ENCODE measurements around the gene SLC47A2.

SLC47A2 gene

GRCh38 chr17:19664821-19665181 is 51.6 kb downstream of the SLC47A2 start:
- Mint-ChIP-seq H3K27me3 (no peaks in the 10 kb centered on the region), H3K4me3 (no peak overlapping the region), H3K36me3 (ENCODE audit: low read depth) (peaks cover 68% of the 10 kb centered on the region), H3K4me1 (ENCODE audit: low read depth) (no peaks in the 10 kb centered on the region), H3K9me3 (no peaks in the 10 kb centered on the region), H3K27ac (no peak overlapping the region)
- intact Hi-C loops (cut with micrococcal nuclease) = no loop called here

- peaks cover 68% of the 10 kb centered on the region for H3K36me3 Mint-ChIP-seq (ENCODE audit: low read depth)
Measured at GRCh38 chr17:19664136-19664820, 52.1 kb downstream of the SLC47A2 start.

GRCh38 chr17:19663097-19663496 is 53.3 kb downstream of the SLC47A2 start:
- H3K27ac Mint-ChIP-seq = no peak overlapping the region
- intact Hi-C loops (cut with micrococcal nuclease) = no loop called here
- H3K4me3 Mint-ChIP-seq = no peak overlapping the region
- H3K36me3 Mint-ChIP-seq (ENCODE audit: low read depth) = peaks cover 73% of the 10 kb centered on the region
- H3K27me3 Mint-ChIP-seq = no peaks in the 10 kb centered on the region
- no peaks in the 10 kb centered on the region for H3K4me1 Mint-ChIP-seq (ENCODE audit: low read depth)
- H3K9me3 Mint-ChIP-seq = no peaks in the 10 kb centered on the region

More at GRCh38 chr17:19664136-19664820, 52.1 kb downstream of the SLC47A2 start:
- Mint-ChIP-seq H3K27me3 (no peaks in the 10 kb centered on the region), H3K27ac (no peak overlapping the region), H3K4me3 (no peak overlapping the region), H3K4me1 (ENCODE audit: low read depth) (no peaks in the 10 kb centered on the region), H3K9me3 (no peaks in the 10 kb centered on the region)
- intact Hi-C loops (cut with micrococcal nuclease) = no loop called here

DNA sequence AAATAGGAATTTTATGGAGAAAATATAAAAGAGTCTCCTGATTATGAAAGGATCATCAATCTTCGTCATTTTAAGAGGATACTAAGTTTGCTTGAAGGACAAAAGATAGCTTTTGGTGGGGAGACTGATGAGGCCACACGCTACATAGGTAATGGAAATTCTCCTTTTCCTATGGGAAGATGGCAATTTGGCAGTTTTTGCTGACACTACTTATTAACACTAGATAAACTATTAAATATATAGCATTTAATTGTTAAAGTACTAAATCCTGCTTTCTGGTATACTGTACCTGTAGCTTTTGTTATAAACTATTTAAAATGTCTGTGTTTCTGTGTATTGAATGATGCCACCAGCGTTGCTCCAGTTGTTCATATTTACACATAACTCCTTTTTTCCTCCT is 55.3 kb downstream of the SLC47A2 start:
- no peak overlapping the region for H3K4me3 Mint-ChIP-seq
- intact Hi-C loops (cut with micrococcal nuclease) = no loop called here
- peaks cover 91% of the 10 kb centered on the region for H3K36me3 Mint-ChIP-seq (ENCODE audit: low read depth)
- no peaks in the 10 kb centered on the region for H3K27me3 Mint-ChIP-seq
- no peak overlapping the region for H3K27ac Mint-ChIP-seq
- H3K4me1 Mint-ChIP-seq (ENCODE audit: low read depth) = no peaks in the 10 kb centered on the region
- no peaks in the 10 kb centered on the region for H3K9me3 Mint-ChIP-seq

DNA sequence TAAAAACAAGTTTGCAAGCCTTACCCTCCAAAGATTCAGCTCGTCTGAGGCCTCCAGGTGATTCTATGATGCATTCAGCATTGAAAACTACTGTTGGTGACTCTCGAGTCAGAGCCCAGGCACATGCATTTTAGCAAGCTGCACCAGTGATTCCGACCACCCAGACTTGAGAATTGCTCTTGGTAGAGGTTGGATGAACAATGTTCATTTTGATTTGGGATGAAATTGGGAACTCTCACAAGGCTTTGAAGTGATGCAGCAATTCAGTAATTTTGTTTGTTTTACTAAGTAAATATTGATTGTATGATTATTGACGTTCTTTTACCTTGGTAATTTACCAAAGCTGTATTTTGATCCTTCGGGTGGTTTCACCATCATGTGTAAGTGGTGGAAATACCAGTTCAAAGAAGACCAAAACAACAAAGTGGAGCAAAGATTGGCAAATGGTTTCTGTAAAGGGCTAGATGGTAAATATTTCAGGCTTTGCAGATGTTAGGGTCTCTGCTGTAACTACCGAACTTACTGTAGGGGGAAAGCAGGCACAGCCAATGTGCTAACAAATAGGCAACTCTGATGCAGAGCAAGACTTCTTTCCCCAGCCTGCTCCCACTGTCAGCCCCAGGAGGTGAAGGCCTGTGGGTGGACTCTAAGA is 56.0 kb downstream of the SLC47A2 start:
- Mint-ChIP-seq H3K27ac (no peak overlapping the region), H3K36me3 (ENCODE audit: low read depth) (peaks cover 91% of the 10 kb centered on the region), H3K9me3 (no peaks in the 10 kb centered on the region), H3K4me3 (no peak overlapping the region), H3K27me3 (no peaks in the 10 kb centered on the region), H3K4me1 (ENCODE audit: low read depth) (no peaks in the 10 kb centered on the region)
- intact Hi-C loops (cut with micrococcal nuclease) = no loop called here

DNA sequence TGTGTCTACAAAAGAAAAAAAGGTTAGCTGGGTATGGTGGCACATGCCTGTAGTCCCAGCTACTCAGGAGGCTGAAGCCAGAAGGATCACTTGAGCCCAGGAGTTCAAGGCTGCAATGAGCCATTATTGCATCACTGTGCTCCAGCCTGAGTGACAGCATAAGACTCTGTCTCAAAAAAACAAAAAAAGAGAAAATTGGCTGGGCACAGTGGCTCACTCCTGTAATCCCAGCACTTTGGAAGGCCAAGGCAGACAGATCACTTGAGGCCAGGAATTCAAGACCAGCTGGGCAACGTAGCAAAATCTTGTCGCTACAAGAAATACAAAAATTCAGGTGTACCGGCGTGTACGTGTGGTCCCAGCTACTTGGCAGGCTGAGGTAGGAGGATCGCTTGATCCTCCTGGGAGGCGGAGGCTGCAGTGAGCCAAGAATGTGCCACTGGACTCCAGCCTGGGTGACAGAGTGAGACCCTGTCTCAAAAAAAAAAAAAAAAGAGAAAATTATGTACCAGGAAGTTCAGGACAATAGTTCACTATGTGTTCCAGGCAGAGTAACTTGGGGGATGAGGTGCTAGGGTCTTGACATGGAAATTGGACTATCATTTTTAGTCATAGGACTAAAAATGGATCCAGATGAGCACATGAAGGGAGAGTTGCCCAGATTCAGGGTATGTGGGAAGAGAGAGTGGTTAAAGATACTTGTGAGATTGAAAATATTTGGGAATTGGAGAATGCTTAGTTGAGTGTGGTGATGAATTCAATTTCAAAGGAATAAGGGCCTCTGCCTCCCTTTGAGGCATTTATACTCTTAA is 56.8 kb downstream of the SLC47A2 start:
- intact Hi-C loops (cut with micrococcal nuclease) = no loop called here
- Mint-ChIP-seq H3K4me1 (ENCODE audit: low read depth) (no peaks in the 10 kb centered on the region), H3K27me3 (no peaks in the 10 kb centered on the region), H3K9me3 (no peaks in the 10 kb centered on the region), H3K4me3 (no peak overlapping the region), H3K27ac (no peak overlapping the region), H3K36me3 (ENCODE audit: low read depth) (peaks cover 91% of the 10 kb centered on the region)

- Mint-ChIP-seq H3K27ac (no peak overlapping the region), H3K4me1 (ENCODE audit: low read depth) (peaks cover 3% of the 10 kb centered on the region)
- intact Hi-C loops (cut with micrococcal nuclease) = no loop called here
Measured at GRCh38 chr17:19656851-19657581, 59.4 kb downstream of the SLC47A2 start.

DNA sequence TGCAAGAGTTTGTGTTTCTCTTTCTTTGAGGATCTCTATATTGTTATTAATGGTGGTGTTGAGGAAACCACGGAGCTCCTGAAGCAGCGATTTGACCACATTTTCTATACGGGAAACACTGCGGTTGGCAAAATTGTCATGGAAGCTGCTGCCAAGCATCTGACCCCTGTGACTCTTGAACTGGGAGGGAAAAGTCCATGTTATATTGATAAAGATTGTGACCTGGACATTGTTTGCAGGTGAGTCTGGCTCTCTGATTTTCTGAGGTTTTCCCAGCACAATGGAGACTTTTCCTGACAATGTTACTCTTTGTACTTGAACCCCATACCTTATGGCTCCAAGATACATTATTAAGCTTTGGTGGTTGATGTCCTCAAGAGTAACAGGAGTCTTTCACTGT is 60.0 kb downstream of the SLC47A2 start:
- intact Hi-C loops (cut with micrococcal nuclease) = no loop called here
- Mint-ChIP-seq H3K36me3 (ENCODE audit: low read depth) (peaks cover 94% of the 10 kb centered on the region), H3K4me3 (no peak overlapping the region)

More at GRCh38 chr17:19656851-19657581, 59.4 kb downstream of the SLC47A2 start:
- Mint-ChIP-seq H3K9me3 (peaks cover 7% of the 10 kb centered on the region), H3K4me3 (no peak overlapping the region), H3K27me3 (no peaks in the 10 kb centered on the region), H3K36me3 (ENCODE audit: low read depth) (peaks cover 92% of the 10 kb centered on the region)

DNA sequence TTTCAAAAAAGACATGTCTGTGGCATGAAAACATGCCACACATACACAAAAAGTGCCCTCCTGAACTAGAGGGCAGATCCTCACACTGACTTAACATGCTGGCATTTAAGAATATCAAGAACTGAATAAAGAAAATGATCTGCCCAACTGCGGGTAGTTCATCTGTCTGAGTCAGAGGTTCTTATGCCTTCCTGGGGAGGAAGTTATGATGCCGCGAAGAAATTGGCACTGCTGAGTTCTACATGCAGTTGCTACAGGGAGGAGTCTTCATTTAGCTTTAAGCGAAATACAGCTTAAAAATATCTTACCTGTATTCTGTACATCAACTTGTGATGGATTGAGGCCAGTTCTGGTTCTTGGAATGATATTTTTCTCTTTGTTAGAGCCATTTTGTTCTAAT is 61.5 kb downstream of the SLC47A2 start:
- Mint-ChIP-seq H3K36me3 (ENCODE audit: low read depth) (peaks cover 83% of the 10 kb centered on the region), H3K4me3 (no peak overlapping the region), H3K4me1 (ENCODE audit: low read depth) (peaks cover 23% of the 10 kb centered on the region), H3K27ac (no peak overlapping the region), H3K9me3 (peaks cover 7% of the 10 kb centered on the region), H3K27me3 (no peaks in the 10 kb centered on the region)
- intact Hi-C loops (cut with micrococcal nuclease) = no loop called here

More for the DNA sequence above, 60.0 kb downstream of the SLC47A2 start:
- Mint-ChIP-seq H3K4me1 (ENCODE audit: low read depth) (peaks cover 9% of the 10 kb centered on the region), H3K9me3 (peaks cover 7% of the 10 kb centered on the region), H3K27ac (no peak overlapping the region), H3K27me3 (no peaks in the 10 kb centered on the region)

GRCh38 chr17:19654342-19654886 is 62.0 kb downstream of the SLC47A2 start:
- H3K9me3 Mint-ChIP-seq = peaks cover 7% of the 10 kb centered on the region
- H3K27ac Mint-ChIP-seq = no peak overlapping the region
- H3K36me3 Mint-ChIP-seq (ENCODE audit: low read depth) = peaks cover 78% of the 10 kb centered on the region
- no peak overlapping the region for H3K4me3 Mint-ChIP-seq
- H3K4me1 Mint-ChIP-seq (ENCODE audit: low read depth) = peaks cover 28% of the 10 kb centered on the region
- no peaks in the 10 kb centered on the region for H3K27me3 Mint-ChIP-seq
- intact Hi-C loops (cut with micrococcal nuclease) = no loop called here

- Mint-ChIP-seq H3K4me3 (no peak overlapping the region), H3K4me1 (ENCODE audit: low read depth) (peaks cover 39% of the 10 kb centered on the region), H3K36me3 (ENCODE audit: low read depth) (peaks cover 73% of the 10 kb centered on the region), H3K27me3 (no peaks in the 10 kb centered on the region), H3K9me3 (peaks cover 7% of the 10 kb centered on the region), H3K27ac (no peak overlapping the region)
- intact Hi-C loops (cut with micrococcal nuclease) = no loop called here
Measured at GRCh38 chr17:19652595-19652994, 63.8 kb downstream of the SLC47A2 start.

- Mint-ChIP-seq H3K27me3 (no peaks in the 10 kb centered on the region), H3K36me3 (ENCODE audit: low read depth) (peaks cover 64% of the 10 kb centered on the region), H3K4me1 (ENCODE audit: low read depth) (peaks cover 47% of the 10 kb centered on the region), H3K9me3 (peaks cover 7% of the 10 kb centered on the region), H3K4me3 (no peak overlapping the region), H3K27ac (no peak overlapping the region)
- intact Hi-C loops (cut with micrococcal nuclease) = no loop called here
Measured at GRCh38 chr17:19651451-19652238, 64.7 kb downstream of the SLC47A2 start.

DNA sequence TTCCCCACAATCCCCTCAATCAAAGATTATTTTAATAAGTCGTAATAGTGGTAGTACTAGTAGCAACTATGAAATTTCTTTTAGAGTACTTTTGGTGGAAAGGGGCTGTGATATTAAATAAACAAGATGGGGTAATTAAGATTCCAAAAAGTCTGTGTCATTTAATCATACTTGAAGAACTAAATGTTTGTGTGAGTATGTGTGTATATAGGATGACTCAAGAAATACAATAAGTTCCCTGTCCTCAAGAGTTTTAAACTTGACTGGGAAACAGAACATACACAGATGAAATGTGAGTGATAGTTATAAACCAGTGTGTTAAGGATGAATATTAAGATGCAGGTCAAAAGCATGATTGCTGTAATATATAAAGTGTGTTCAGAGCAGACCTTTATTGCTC is 65.6 kb downstream of the SLC47A2 start:
- H3K27ac Mint-ChIP-seq = peak overlapping the region; percentile 46
- no peak overlapping the region for H3K4me3 Mint-ChIP-seq
- peaks cover 7% of the 10 kb centered on the region for H3K9me3 Mint-ChIP-seq
- intact Hi-C loops (cut with micrococcal nuclease) = no loop called here
- H3K36me3 Mint-ChIP-seq (ENCODE audit: low read depth) = peaks cover 55% of the 10 kb centered on the region
- no peaks in the 10 kb centered on the region for H3K27me3 Mint-ChIP-seq
- H3K4me1 Mint-ChIP-seq (ENCODE audit: low read depth) = peaks cover 54% of the 10 kb centered on the region

Measured in dendritic cell treated with granulocyte-macrophage colony-stimulating factor and Interleukin-4, amounts not matched to agents 40 ng/mL and 50 ng/mL, for 4 days (primary cell).